Chondrocyte (in vitro differentiated cells): ENCODE data around the gene CLEC16A. TPM values are rescaled to one million over a fixed set of nuclear protein-coding genes. Genes with fewer than 3 reads are reported as not detected.
A peak's percentile ranks its signal among the peaks of the same experiment; 100 is the strongest.

Experiments
- DNase-seq: peaks from one replicate; pipeline ENCODE4 v3.0.0; 2021; ENCODE audit warnings: mixed read lengths, low spot score
- H3K27ac Mint-ChIP-seq: one replicate; pipeline ENCODE4 v1.8.0; 2021; ENCODE audit warnings: mild to moderate bottlenecking, moderate library complexity, mixed read lengths; ENCODE audit not compliant: unreplicated experiment
- H3K27me3 Mint-ChIP-seq: 2 replicates; pipeline ENCODE4 v1.8.0; 2021; ENCODE audit warnings: low read depth, mixed read lengths
- H3K36me3 Mint-ChIP-seq: 2 replicates; pipeline ENCODE4 v1.8.0; 2021; ENCODE audit warnings: low read depth, mixed read lengths
- H3K4me1 Mint-ChIP-seq: 2 replicates; pipeline ENCODE4 v1.8.0; 2021; ENCODE audit warnings: low read depth, mild to moderate bottlenecking, mixed read lengths
- H3K4me3 Mint-ChIP-seq: one replicate; pipeline ENCODE4 v1.8.0; 2021; ENCODE audit warnings: mild to moderate bottlenecking, moderate library complexity, mixed read lengths; ENCODE audit not compliant: unreplicated experiment
- H3K9me3 Mint-ChIP-seq: 2 replicates; pipeline ENCODE4 v1.8.0; 2021; ENCODE audit warnings: low read depth, mixed read lengths
- CTCF ChIP-seq: fragments of 200-600 bp; sonication (generic); IDR thresholded peaks from 2 replicates; pipeline ENCODE4 v1.5.0; 2021; ENCODE audit warnings: antibody characterized with exemption, mild to moderate bottlenecking, moderate library complexity
- total RNA-seq: library from RNA; stranded (reverse); gene quantifications from 3 replicates; pipeline ENCODE4 v1.2.1, GENCODE V29; 2021

Gene CLEC16A
- total RNA-seq, 1 donor from 2014 or later: 17.9 TPM

- Mint-ChIP-seq H3K27me3 (no peaks in the 10 kb centered on the region), H3K4me1 (peaks cover 3% of the 10 kb centered on the region), H3K9me3 (peaks cover 2% of the 10 kb centered on the region), H3K4me3 (no peak overlapping the region), H3K36me3 (peaks cover 1% of the 10 kb centered on the region), H3K27ac (no peak overlapping the region)
- TF ChIP-seq CTCF: no peak
- DNase-seq: peak; percentile 67
Observed at GRCh38 chr16:11156401-11156800, 212.0 kb downstream of the CLEC16A start.

GRCh38 chr16:11157143-11157542 is 212.8 kb downstream of the CLEC16A start:
- Mint-ChIP-seq H3K4me3 (no peak overlapping the region), H3K4me1 (peaks cover 11% of the 10 kb centered on the region), H3K27me3 (no peaks in the 10 kb centered on the region), H3K9me3 (peaks cover 2% of the 10 kb centered on the region), H3K27ac (no peak overlapping the region), H3K36me3 (peaks cover 1% of the 10 kb centered on the region)
- peak; percentile 56 for DNase-seq
- no peak for TF ChIP-seq CTCF

GRCh38 chr16:11158018-11158417 is 213.7 kb downstream of the CLEC16A start:
- Mint-ChIP-seq H3K27me3 (no peaks in the 10 kb centered on the region), H3K36me3 (peaks cover 1% of the 10 kb centered on the region), H3K9me3 (peaks cover 2% of the 10 kb centered on the region), H3K4me1 (peaks cover 17% of the 10 kb centered on the region), H3K4me3 (no peak overlapping the region), H3K27ac (no peak overlapping the region)
- TF ChIP-seq CTCF: no peak
- peak; percentile 17 for DNase-seq

GRCh38 chr16:11159282-11159681 is 214.9 kb downstream of the CLEC16A start:
- H3K27ac Mint-ChIP-seq: no peak overlapping the region
- peaks cover 21% of the 10 kb centered on the region for H3K4me1 Mint-ChIP-seq
- H3K4me3 Mint-ChIP-seq: no peak overlapping the region
- H3K36me3 Mint-ChIP-seq: peaks cover 1% of the 10 kb centered on the region
- H3K27me3 Mint-ChIP-seq: no peaks in the 10 kb centered on the region
- no peak for TF ChIP-seq CTCF
- peaks cover 2% of the 10 kb centered on the region for H3K9me3 Mint-ChIP-seq
- DNase-seq: peak; percentile 11

- peaks cover 2% of the 10 kb centered on the region for H3K9me3 Mint-ChIP-seq
- H3K27me3 Mint-ChIP-seq: no peaks in the 10 kb centered on the region
- no peak overlapping the region for H3K4me3 Mint-ChIP-seq
- no peak for DNase-seq
- peaks cover 3% of the 10 kb centered on the region for H3K36me3 Mint-ChIP-seq
- H3K4me1 Mint-ChIP-seq: peaks cover 21% of the 10 kb centered on the region
- no peak overlapping the region for H3K27ac Mint-ChIP-seq
- TF ChIP-seq CTCF: no peak
Observed at GRCh38 chr16:11160676-11161115, 216.3 kb downstream of the CLEC16A start.
